WTC11 (cell line): Measurements from ENCODE around the gene SIPA1L3. TPM values are rescaled to one million over a fixed set of nuclear protein-coding genes. Genes with fewer than 3 reads are reported as not detected.

Experiments used
- ATAC-seq: fragments of 200-7000 bp; cut with Tn5 transposase; 2 replicates; pipeline ENCODE4 v1.10.0; 2021; ENCODE audit warnings: mild to moderate bottlenecking, moderate library complexity
- CTCF ChIA-PET: fragments of 300-600 bp; sonication (Branson Sonifier 250); formaldehyde crosslinking; loops from one replicate; lab custom pipeline; 2021; ENCODE audit warnings: antibody characterized with exemption; lab: Charles Lee
- POLR2A ChIA-PET: fragments of 350-600 bp; sonication (Branson Sonifier 250); formaldehyde crosslinking; loops from one replicate; lab custom pipeline; 2021; ENCODE audit warnings: antibody characterized with exemption; lab: Charles Lee
- DNase-seq: peaks from one replicate; pipeline ENCODE4 v3.0.0; 2021; ENCODE audit warnings: low spot score
- H3K27ac Mint-ChIP-seq: 2 replicates; pipeline ENCODE4 v1.8.0; 2021; ENCODE audit warnings: mixed read lengths
- H3K27me3 Mint-ChIP-seq: 2 replicates; pipeline ENCODE4 v1.8.0; 2021; ENCODE audit warnings: low read depth, mild to moderate bottlenecking, moderate library complexity, mixed read lengths
- H3K36me3 Mint-ChIP-seq: 2 replicates; pipeline ENCODE4 v1.8.0; 2021; ENCODE audit warnings: mixed read lengths
- H3K4me1 Mint-ChIP-seq: 2 replicates; pipeline ENCODE4 v1.8.0; 2022; ENCODE audit warnings: mixed read lengths
- H3K4me3 Mint-ChIP-seq: 2 replicates; pipeline ENCODE4 v1.8.0; 2021; ENCODE audit warnings: mild to moderate bottlenecking, moderate library complexity, mixed read lengths
- H3K9me3 Mint-ChIP-seq: 2 replicates; pipeline ENCODE4 v1.8.0; 2021; ENCODE audit warnings: mixed read lengths
- ATF1 ChIP-seq: sonication (generic); formaldehyde crosslinking; IDR thresholded peaks from 2 replicates; pipeline ENCODE4 v1.8.1; 2023; ENCODE audit warnings: mild to moderate bottlenecking, moderate library complexity, missing genetic modification reagents
- GTF2I ChIP-seq: fragments of 250-450 bp; sonication (Bioruptor Pico); conservative IDR thresholded peaks from 2 replicates; pipeline ENCODE4 v1.4.0; 2021; ENCODE audit warnings: mild to moderate bottlenecking
- JAZF1 ChIP-seq: fragments of 250-450 bp; sonication (Bioruptor Pico); IDR thresholded peaks from 2 replicates; pipeline ENCODE4 v1.9.0; 2021; ENCODE audit warnings: moderate library complexity, mild to moderate bottlenecking, inconsistent platforms
- JUN ChIP-seq: sonication (generic); formaldehyde crosslinking; IDR thresholded peaks from 2 replicates; pipeline ENCODE4 v1.8.0; 2023; ENCODE audit warnings: mild to moderate bottlenecking, missing genetic modification reagents
- NFE2L1 ChIP-seq: sonication (generic); formaldehyde crosslinking; IDR thresholded peaks from 2 replicates; pipeline ENCODE4 v1.8.1; 2023; ENCODE audit warnings: missing genetic modification reagents
- NR1H2 ChIP-seq: sonication (generic); formaldehyde crosslinking; IDR thresholded peaks from 2 replicates; pipeline ENCODE4 v1.9.0; 2021; ENCODE audit warnings: mild to moderate bottlenecking, moderate library complexity, missing genetic modification reagents
- OVOL2 ChIP-seq: fragments of 250-450 bp; sonication (Bioruptor Pico); IDR thresholded peaks from 2 replicates; pipeline ENCODE4 v1.9.0; 2021; ENCODE audit warnings: mild to moderate bottlenecking, borderline replicate concordance
- SMAD4 ChIP-seq: sonication (generic); formaldehyde crosslinking; IDR thresholded peaks from 2 replicates; pipeline ENCODE4 v1.8.0; 2022; ENCODE audit warnings: mild to moderate bottlenecking, missing genetic modification reagents
- ZNF121 ChIP-seq: sonication (generic); formaldehyde crosslinking; IDR thresholded peaks from 2 replicates; pipeline ENCODE4 v1.8.0; 2023; ENCODE audit warnings: missing genetic modification reagents
- ZNF396 ChIP-seq: fragments of 250-450 bp; sonication (Bioruptor Pico); IDR thresholded peaks from 2 replicates; pipeline ENCODE4 v1.8.0; 2021; ENCODE audit warnings: mild to moderate bottlenecking, moderate library complexity, borderline replicate concordance
- total RNA-seq: library from RNA; stranded (reverse); gene quantifications from 3 replicates; pipeline ENCODE4 v1.2.3, GENCODE V29; 2021
- TF ChIP-seq, protein P1 (sequence below): sonication (generic); formaldehyde crosslinking; IDR thresholded peaks from 2 replicates; pipeline ENCODE4 v1.8.0; 2022; ENCODE audit warnings: mild to moderate bottlenecking, missing genetic modification reagents
- TF ChIP-seq, protein P2 (sequence below): sonication (generic); formaldehyde crosslinking; IDR thresholded peaks from 2 replicates; pipeline ENCODE4 v1.8.1; 2022; ENCODE audit warnings: mild to moderate bottlenecking, missing genetic modification reagents, moderate library complexity, borderline replicate concordance
- TF ChIP-seq, protein P3 (sequence below): fragments of 250-450 bp; sonication (Bioruptor Pico); IDR thresholded peaks from 2 replicates; pipeline ENCODE4 v2.1.2; 2022; ENCODE audit warnings: mild to moderate bottlenecking, moderate library complexity
- TF ChIP-seq, protein P4 (sequence below): sonication (generic); formaldehyde crosslinking; IDR thresholded peaks from 2 replicates; pipeline ENCODE4 v1.8.1; 2023; ENCODE audit warnings: mild to moderate bottlenecking, missing genetic modification reagents, moderate library complexity
- TF ChIP-seq, protein P5 (sequence below): fragments of 250-450 bp; sonication (Bioruptor Pico); IDR thresholded peaks from 2 replicates; pipeline ENCODE4 v1.9.0; 2021; ENCODE audit warnings: mild to moderate bottlenecking, borderline replicate concordance
- TF ChIP-seq, protein P6 (sequence below): sonication (generic); formaldehyde crosslinking; IDR thresholded peaks from 2 replicates; pipeline ENCODE4 v1.8.1; 2023; ENCODE audit warnings: mild to moderate bottlenecking, missing genetic modification reagents, moderate library complexity
- TF ChIP-seq, protein P7 (sequence below): sonication (generic); formaldehyde crosslinking; IDR thresholded peaks from 2 replicates; pipeline ENCODE4 v1.8.0; 2023; ENCODE audit warnings: missing genetic modification reagents, mild to moderate bottlenecking, borderline replicate concordance

SIPA1L3 gene
- total RNA-seq, 1 experiment from 2014 or later: 41.5 TPM

DNA sequence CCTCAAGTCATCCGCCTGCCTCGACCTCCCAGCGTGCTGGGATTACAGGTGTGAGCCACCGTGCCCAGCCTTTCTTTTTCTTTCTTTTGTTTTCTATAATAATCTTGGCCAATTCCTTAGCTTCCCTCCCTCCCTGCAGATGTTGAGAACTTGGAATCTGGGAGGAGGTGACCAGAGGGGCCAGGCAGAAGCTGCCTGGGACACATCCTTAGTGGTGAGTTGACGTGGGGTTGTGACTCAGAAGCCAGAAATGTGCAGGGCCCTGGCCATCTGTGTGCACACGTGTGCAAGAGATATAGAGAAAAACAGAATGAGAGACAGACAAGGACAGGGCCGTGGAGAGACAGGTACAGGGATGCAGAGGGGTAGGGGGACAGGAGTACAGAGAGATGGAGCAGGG, 154.3 kb downstream of the SIPA1L3 start:
- Mint-ChIP-seq H3K9me3 (no peaks in the 10 kb centered on the region), H3K27ac (peak overlapping the region; percentile 61; the same call in 1 of the 2 replicates), H3K4me3 (no peak overlapping the region), H3K36me3 (no peaks in the 10 kb centered on the region), H3K27me3 (no peaks in the 10 kb centered on the region), H3K4me1 (peaks cover 21% of the 10 kb centered on the region)
- TF ChIP-seq NFE2L1 (CRISPR knock-in tag): no peak
- TF ChIP-seq, protein P1, sequence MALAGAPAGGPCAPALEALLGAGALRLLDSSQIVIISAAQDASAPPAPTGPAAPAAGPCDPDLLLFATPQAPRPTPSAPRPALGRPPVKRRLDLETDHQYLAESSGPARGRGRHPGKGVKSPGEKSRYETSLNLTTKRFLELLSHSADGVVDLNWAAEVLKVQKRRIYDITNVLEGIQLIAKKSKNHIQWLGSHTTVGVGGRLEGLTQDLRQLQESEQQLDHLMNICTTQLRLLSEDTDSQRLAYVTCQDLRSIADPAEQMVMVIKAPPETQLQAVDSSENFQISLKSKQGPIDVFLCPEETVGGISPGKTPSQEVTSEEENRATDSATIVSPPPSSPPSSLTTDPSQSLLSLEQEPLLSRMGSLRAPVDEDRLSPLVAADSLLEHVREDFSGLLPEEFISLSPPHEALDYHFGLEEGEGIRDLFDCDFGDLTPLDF (CRISPR knock-in tag): no peak
- TF ChIP-seq, protein P2, sequence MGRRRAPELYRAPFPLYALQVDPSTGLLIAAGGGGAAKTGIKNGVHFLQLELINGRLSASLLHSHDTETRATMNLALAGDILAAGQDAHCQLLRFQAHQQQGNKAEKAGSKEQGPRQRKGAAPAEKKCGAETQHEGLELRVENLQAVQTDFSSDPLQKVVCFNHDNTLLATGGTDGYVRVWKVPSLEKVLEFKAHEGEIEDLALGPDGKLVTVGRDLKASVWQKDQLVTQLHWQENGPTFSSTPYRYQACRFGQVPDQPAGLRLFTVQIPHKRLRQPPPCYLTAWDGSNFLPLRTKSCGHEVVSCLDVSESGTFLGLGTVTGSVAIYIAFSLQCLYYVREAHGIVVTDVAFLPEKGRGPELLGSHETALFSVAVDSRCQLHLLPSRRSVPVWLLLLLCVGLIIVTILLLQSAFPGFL (CRISPR knock-in tag): no peak
- TF ChIP-seq NR1H2 (CRISPR knock-in tag): no peak
- no peak for TF ChIP-seq JUN (CRISPR knock-in tag)
- no peak for TF ChIP-seq SMAD4 (CRISPR knock-in tag)
- no peak for TF ChIP-seq GTF2I (CRISPR knock-in tag)
- TF ChIP-seq, protein P3, sequence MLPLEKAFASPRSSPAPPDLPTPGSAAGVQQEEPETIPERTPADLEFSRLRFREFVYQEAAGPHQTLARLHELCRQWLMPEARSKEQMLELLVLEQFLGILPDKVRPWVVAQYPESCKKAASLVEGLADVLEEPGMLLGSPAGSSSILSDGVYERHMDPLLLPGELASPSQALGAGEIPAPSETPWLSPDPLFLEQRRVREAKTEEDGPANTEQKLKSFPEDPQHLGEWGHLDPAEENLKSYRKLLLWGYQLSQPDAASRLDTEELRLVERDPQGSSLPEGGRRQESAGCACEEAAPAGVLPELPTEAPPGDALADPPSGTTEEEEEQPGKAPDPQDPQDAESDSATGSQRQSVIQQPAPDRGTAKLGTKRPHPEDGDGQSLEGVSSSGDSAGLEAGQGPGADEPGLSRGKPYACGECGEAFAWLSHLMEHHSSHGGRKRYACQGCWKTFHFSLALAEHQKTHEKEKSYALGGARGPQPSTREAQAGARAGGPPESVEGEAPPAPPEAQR (CRISPR knock-in tag): no peak
- DNase-seq (no peak), ATAC-seq (no peak)
- CTCF ChIA-PET: no interaction called here
- POLR2A ChIA-PET: no interaction called here

DNA sequence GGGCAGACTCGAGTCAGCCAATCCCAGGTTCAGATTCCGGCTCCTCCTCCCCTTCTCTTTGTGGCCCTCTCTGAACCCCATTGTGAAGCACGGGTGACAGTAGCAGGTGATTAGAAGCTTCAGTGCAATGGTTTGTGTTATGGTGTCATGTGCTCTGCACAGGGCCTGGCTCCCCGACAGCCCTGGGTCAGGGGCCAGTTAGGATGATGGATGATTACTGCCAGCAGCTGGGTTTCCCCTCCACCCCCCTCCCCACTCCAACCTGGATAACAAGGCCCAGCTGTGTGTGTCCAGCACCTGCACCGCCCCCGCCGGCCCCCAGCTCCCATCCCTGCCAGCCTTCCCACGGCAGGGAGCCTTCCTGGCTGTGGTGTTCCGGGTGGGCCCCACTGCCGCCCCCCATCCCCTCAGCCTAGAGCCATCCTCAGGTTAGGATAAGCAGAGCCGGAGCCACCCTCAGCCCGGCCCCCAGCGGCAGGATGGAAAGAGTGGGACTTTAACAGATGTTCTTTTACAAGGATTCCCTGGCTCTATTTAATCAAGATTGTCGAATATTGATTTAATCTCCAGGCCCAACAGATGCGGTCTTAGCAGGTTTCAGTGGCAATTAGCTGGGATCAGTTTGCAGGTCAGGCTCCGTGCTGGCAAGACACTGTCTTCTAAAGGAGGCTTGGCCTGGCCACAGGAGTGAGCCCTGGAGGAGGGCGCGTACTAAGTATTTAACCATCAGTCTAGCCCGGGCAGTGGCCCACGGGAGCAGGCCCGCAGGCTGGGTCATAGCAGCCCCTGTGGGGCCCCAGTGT, 156.2 kb downstream of the SIPA1L3 start:
- Mint-ChIP-seq H3K27me3 (no peaks in the 10 kb centered on the region), H3K4me3 (no peak overlapping the region), H3K4me1 (peaks cover 12% of the 10 kb centered on the region), H3K9me3 (no peaks in the 10 kb centered on the region), H3K36me3 (no peaks in the 10 kb centered on the region), H3K27ac (peak overlapping the region; percentile 72)
- ATAC-seq (peak; percentile 16; the same call in 1 of the 2 replicates), DNase-seq (no peak)
- ChIA-PET POLR2A (interaction anchor here (1.9 kb wide), 1 partner anchor 156 kb away, joined by 6 read pairs; the partner anchor contains the start of genes SIPA1L3 and WDR87), CTCF (no interaction called here)
- TF ChIP-seq ZNF396 (CRISPR knock-in tag) (no peak), OVOL2 (CRISPR knock-in tag) (no peak), ZNF121 (CRISPR knock-in tag) (no peak), ATF1 (CRISPR knock-in tag) (no peak), JAZF1 (CRISPR knock-in tag) (no peak)
- TF ChIP-seq, protein P4, sequence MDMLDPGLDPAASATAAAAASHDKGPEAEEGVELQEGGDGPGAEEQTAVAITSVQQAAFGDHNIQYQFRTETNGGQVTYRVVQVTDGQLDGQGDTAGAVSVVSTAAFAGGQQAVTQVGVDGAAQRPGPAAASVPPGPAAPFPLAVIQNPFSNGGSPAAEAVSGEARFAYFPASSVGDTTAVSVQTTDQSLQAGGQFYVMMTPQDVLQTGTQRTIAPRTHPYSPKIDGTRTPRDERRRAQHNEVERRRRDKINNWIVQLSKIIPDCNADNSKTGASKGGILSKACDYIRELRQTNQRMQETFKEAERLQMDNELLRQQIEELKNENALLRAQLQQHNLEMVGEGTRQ (CRISPR knock-in tag): no peak
- TF ChIP-seq, protein P5, sequence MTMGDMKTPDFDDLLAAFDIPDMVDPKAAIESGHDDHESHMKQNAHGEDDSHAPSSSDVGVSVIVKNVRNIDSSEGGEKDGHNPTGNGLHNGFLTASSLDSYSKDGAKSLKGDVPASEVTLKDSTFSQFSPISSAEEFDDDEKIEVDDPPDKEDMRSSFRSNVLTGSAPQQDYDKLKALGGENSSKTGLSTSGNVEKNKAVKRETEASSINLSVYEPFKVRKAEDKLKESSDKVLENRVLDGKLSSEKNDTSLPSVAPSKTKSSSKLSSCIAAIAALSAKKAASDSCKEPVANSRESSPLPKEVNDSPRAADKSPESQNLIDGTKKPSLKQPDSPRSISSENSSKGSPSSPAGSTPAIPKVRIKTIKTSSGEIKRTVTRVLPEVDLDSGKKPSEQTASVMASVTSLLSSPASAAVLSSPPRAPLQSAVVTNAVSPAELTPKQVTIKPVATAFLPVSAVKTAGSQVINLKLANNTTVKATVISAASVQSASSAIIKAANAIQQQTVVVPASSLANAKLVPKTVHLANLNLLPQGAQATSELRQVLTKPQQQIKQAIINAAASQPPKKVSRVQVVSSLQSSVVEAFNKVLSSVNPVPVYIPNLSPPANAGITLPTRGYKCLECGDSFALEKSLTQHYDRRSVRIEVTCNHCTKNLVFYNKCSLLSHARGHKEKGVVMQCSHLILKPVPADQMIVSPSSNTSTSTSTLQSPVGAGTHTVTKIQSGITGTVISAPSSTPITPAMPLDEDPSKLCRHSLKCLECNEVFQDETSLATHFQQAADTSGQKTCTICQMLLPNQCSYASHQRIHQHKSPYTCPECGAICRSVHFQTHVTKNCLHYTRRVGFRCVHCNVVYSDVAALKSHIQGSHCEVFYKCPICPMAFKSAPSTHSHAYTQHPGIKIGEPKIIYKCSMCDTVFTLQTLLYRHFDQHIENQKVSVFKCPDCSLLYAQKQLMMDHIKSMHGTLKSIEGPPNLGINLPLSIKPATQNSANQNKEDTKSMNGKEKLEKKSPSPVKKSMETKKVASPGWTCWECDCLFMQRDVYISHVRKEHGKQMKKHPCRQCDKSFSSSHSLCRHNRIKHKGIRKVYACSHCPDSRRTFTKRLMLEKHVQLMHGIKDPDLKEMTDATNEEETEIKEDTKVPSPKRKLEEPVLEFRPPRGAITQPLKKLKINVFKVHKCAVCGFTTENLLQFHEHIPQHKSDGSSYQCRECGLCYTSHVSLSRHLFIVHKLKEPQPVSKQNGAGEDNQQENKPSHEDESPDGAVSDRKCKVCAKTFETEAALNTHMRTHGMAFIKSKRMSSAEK: no peak
- TF ChIP-seq, protein P6, sequence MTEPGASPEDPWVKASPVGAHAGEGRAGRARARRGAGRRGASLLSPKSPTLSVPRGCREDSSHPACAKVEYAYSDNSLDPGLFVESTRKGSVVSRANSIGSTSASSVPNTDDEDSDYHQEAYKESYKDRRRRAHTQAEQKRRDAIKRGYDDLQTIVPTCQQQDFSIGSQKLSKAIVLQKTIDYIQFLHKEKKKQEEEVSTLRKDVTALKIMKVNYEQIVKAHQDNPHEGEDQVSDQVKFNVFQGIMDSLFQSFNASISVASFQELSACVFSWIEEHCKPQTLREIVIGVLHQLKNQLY: no peak
- TF ChIP-seq, protein P7, sequence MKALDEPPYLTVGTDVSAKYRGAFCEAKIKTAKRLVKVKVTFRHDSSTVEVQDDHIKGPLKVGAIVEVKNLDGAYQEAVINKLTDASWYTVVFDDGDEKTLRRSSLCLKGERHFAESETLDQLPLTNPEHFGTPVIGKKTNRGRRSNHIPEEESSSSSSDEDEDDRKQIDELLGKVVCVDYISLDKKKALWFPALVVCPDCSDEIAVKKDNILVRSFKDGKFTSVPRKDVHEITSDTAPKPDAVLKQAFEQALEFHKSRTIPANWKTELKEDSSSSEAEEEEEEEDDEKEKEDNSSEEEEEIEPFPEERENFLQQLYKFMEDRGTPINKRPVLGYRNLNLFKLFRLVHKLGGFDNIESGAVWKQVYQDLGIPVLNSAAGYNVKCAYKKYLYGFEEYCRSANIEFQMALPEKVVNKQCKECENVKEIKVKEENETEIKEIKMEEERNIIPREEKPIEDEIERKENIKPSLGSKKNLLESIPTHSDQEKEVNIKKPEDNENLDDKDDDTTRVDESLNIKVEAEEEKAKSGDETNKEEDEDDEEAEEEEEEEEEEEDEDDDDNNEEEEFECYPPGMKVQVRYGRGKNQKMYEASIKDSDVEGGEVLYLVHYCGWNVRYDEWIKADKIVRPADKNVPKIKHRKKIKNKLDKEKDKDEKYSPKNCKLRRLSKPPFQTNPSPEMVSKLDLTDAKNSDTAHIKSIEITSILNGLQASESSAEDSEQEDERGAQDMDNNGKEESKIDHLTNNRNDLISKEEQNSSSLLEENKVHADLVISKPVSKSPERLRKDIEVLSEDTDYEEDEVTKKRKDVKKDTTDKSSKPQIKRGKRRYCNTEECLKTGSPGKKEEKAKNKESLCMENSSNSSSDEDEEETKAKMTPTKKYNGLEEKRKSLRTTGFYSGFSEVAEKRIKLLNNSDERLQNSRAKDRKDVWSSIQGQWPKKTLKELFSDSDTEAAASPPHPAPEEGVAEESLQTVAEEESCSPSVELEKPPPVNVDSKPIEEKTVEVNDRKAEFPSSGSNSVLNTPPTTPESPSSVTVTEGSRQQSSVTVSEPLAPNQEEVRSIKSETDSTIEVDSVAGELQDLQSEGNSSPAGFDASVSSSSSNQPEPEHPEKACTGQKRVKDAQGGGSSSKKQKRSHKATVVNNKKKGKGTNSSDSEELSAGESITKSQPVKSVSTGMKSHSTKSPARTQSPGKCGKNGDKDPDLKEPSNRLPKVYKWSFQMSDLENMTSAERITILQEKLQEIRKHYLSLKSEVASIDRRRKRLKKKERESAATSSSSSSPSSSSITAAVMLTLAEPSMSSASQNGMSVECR (CRISPR knock-in tag): no peak
